Measurements from ENCODE around the gene RRP9.

Gene RRP9

DNA sequence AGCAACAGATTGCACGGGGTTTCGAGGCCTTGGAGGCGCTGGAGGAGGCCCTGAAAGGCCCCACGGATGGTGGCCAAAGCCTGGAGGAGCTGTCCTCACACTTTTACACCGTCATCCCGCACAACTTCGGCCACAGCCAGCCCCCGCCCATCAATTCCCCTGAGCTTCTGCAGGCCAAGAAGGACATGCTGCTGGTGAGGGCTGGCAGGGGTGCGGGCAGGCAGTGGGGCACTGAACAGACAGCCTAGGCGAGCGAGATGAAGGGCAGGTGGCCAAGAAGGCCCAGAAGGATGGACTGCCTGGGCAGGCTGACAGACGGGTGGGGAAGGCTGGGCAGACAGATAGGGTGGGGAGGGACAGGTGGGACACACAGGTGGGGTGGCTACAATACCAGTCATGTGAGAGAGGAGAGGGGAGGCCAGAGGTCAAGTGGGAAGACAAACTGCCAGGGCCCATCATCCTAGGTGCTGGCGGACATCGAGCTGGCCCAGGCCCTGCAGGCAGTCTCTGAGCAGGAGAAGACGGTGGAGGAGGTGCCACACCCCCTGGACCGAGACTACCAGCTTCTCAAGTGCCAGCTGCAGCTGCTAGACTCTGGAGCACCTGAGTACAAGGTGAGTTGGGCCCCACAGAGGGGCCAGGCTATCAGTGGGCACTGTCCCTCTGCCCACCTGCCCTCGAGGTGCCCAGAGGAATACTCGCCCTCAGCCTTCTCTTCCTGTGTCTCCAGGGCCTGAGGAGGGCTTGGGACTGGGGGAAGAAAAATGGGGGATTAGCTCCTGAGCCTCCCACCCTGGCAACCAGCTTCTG is 3.5 kb upstream of the RRP9 start:
- no peak for ATAC-seq
- TF ChIP-seq, protein P1, sequence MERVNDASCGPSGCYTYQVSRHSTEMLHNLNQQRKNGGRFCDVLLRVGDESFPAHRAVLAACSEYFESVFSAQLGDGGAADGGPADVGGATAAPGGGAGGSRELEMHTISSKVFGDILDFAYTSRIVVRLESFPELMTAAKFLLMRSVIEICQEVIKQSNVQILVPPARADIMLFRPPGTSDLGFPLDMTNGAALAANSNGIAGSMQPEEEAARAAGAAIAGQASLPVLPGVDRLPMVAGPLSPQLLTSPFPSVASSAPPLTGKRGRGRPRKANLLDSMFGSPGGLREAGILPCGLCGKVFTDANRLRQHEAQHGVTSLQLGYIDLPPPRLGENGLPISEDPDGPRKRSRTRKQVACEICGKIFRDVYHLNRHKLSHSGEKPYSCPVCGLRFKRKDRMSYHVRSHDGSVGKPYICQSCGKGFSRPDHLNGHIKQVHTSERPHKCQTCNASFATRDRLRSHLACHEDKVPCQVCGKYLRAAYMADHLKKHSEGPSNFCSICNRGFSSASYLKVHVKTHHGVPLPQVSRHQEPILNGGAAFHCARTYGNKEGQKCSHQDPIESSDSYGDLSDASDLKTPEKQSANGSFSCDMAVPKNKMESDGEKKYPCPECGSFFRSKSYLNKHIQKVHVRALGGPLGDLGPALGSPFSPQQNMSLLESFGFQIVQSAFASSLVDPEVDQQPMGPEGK (CRISPR knock-in tag; IDR thresholded peaks at IDR 0.05; ENCODE audit: borderline replicate concordance): no peak

DNA sequence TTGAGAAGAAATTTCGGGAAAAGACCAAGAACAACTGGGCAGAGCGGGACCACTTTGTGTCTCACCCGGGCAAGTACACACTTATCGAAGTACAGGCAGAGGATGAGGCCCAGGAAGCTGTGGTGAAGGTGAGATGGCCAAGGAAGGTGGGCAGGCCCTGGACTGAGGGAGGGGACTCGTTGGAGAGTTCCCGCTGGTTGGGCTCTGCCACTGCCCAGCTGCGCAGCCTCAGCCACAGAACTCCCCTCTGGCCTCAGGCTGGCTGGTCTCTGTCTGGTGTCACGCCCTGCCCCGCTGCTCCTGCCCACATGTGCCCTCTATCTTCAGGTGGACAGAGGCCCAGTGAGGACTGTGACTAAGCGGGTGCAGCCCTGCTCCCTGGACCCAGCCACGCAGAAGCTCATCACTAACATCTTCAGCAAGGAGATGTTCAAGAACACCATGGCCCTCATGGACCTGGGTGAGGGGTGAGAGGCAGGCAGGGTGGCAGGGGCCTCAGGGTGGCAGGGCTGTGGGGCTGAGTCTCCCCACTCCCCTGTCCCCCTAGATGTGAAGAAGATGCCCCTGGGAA is 2.8 kb upstream of the RRP9 start:
- TF ChIP-seq, protein P1 (CRISPR knock-in tag; IDR thresholded peaks at IDR 0.05; ENCODE audit: borderline replicate concordance): no peak
- TF ChIP-seq ZNF565 (CRISPR knock-in tag; conservative IDR thresholded peaks at IDR 0.05; ENCODE audit: low read depth) (no peak), PPARA (CRISPR knock-in tag; IDR thresholded peaks at IDR 0.05; ENCODE audit: borderline replicate concordance) (no peak), ZFP3 (CRISPR knock-in tag; IDR thresholded peaks at IDR 0.05) (no peak), RARB (CRISPR knock-in tag; IDR thresholded peaks at IDR 0.05) (no peak), ZNF70 (CRISPR knock-in tag; IDR thresholded peaks at IDR 0.05) (no peak), BACH2 (CRISPR knock-in tag; IDR thresholded peaks at IDR 0.05; ENCODE audit: borderline replicate concordance) (no peak)
- TF ChIP-seq, protein P2, sequence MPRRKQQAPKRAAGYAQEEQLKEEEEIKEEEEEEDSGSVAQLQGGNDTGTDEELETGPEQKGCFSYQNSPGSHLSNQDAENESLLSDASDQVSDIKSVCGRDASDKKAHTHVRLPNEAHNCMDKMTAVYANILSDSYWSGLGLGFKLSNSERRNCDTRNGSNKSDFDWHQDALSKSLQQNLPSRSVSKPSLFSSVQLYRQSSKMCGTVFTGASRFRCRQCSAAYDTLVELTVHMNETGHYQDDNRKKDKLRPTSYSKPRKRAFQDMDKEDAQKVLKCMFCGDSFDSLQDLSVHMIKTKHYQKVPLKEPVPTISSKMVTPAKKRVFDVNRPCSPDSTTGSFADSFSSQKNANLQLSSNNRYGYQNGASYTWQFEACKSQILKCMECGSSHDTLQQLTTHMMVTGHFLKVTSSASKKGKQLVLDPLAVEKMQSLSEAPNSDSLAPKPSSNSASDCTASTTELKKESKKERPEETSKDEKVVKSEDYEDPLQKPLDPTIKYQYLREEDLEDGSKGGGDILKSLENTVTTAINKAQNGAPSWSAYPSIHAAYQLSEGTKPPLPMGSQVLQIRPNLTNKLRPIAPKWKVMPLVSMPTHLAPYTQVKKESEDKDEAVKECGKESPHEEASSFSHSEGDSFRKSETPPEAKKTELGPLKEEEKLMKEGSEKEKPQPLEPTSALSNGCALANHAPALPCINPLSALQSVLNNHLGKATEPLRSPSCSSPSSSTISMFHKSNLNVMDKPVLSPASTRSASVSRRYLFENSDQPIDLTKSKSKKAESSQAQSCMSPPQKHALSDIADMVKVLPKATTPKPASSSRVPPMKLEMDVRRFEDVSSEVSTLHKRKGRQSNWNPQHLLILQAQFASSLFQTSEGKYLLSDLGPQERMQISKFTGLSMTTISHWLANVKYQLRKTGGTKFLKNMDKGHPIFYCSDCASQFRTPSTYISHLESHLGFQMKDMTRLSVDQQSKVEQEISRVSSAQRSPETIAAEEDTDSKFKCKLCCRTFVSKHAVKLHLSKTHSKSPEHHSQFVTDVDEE (CRISPR knock-in tag; IDR thresholded peaks at IDR 0.05): no peak
- TF ChIP-seq, protein P3, sequence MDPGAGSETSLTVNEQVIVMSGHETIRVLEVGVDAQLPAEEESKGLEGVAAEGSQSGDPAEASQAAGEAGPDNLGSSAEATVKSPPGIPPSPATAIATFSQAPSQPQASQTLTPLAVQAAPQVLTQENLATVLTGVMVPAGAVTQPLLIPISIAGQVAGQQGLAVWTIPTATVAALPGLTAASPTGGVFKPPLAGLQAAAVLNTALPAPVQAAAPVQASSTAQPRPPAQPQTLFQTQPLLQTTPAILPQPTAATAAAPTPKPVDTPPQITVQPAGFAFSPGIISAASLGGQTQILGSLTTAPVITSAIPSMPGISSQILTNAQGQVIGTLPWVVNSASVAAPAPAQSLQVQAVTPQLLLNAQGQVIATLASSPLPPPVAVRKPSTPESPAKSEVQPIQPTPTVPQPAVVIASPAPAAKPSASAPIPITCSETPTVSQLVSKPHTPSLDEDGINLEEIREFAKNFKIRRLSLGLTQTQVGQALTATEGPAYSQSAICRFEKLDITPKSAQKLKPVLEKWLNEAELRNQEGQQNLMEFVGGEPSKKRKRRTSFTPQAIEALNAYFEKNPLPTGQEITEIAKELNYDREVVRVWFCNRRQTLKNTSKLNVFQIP (CRISPR knock-in tag; IDR thresholded peaks at IDR 0.05; ENCODE audit: borderline replicate concordance, low read depth): no peak
- ATAC-seq: no peak

DNA sequence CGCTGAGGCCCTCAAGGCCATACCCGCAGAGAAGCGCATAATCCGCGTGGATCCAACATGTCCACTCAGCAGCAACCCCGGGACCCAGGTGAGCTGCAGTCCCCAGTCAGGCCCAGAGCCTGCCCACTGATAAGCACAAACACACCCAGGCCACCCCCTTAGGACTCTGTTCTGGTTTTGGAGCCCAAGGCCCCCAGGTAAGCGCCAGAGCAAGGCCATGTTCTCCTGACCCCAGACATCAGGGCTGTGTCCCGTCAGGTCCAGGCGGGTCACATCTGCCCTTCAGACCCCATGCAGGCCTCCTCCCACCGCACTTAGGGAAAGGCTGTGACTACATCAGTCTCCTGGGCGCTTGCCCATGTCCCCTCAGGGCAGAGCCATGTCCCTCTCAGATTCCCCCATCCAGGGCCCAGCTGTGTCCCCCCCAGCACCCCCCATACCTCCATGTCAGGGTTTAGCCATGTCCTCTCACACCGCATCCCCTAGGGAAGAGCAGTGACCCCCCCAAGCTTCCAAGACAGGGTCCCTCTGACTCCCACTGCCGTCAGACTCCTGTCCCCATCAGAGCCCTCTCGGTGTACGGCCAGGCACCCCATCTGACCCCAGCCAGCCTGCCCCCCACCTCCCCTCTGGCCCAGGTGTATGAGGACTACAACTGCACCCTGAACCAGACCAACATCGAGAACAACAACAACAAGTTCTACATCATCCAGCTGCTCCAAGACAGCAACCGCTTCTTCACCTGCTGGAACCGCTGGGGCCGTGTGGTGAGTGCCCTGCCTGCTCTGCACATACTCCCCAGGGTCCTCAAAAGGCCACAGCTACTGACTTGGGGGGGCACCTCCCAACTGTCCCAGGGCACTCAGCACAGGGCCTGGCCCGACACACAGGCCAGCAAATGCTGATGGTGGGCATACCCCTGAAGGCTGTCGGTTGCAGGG is 2.0 kb upstream of the RRP9 start:
- TF ChIP-seq CSDC2 (CRISPR knock-in tag; IDR thresholded peaks at IDR 0.05) (no peak), GLIS3 (CRISPR knock-in tag; IDR thresholded peaks at IDR 0.05) (no peak), BACH2 (CRISPR knock-in tag; IDR thresholded peaks at IDR 0.05; ENCODE audit: borderline replicate concordance) (no peak), ZNF70 (CRISPR knock-in tag; IDR thresholded peaks at IDR 0.05) (no peak), ZFP3 (CRISPR knock-in tag; IDR thresholded peaks at IDR 0.05) (no peak), ARNTL (CRISPR knock-in tag; IDR thresholded peaks at IDR 0.05; ENCODE audit: borderline replicate concordance, low read depth) (no peak), TCF4 (CRISPR knock-in tag; IDR thresholded peaks at IDR 0.05; ENCODE audit: borderline replicate concordance) (no peak), RARB (CRISPR knock-in tag; IDR thresholded peaks at IDR 0.05) (no peak), ZNF565 (CRISPR knock-in tag; conservative IDR thresholded peaks at IDR 0.05; ENCODE audit: low read depth) (no peak), ZFP30 (CRISPR knock-in tag; IDR thresholded peaks at IDR 0.05) (no peak), ISL1 (CRISPR knock-in tag; IDR thresholded peaks at IDR 0.05) (no peak), ZNF8 (CRISPR knock-in tag; IDR thresholded peaks at IDR 0.05) (no peak)
- TF ChIP-seq, protein P4, sequence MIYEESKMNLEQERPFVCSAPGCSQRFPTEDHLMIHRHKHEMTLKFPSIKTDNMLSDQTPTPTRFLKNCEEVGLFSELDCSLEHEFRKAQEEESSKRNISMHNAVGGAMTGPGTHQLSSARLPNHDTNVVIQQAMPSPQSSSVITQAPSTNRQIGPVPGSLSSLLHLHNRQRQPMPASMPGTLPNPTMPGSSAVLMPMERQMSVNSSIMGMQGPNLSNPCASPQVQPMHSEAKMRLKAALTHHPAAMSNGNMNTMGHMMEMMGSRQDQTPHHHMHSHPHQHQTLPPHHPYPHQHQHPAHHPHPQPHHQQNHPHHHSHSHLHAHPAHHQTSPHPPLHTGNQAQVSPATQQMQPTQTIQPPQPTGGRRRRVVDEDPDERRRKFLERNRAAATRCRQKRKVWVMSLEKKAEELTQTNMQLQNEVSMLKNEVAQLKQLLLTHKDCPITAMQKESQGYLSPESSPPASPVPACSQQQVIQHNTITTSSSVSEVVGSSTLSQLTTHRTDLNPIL (CRISPR knock-in tag; IDR thresholded peaks at IDR 0.05; ENCODE audit: low read depth): no peak
- TF ChIP-seq, protein P3 (CRISPR knock-in tag; IDR thresholded peaks at IDR 0.05; ENCODE audit: borderline replicate concordance, low read depth): no peak
- TF ChIP-seq, protein P5, sequence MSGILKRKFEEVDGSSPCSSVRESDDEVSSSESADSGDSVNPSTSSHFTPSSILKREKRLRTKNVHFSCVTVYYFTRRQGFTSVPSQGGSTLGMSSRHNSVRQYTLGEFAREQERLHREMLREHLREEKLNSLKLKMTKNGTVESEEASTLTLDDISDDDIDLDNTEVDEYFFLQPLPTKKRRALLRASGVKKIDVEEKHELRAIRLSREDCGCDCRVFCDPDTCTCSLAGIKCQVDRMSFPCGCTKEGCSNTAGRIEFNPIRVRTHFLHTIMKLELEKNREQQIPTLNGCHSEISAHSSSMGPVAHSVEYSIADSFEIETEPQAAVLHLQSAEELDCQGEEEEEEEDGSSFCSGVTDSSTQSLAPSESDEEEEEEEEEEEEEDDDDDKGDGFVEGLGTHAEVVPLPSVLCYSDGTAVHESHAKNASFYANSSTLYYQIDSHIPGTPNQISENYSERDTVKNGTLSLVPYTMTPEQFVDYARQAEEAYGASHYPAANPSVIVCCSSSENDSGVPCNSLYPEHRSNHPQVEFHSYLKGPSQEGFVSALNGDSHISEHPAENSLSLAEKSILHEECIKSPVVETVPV (CRISPR knock-in tag; IDR thresholded peaks at IDR 0.05): no peak
- TF ChIP-seq, protein P1 (CRISPR knock-in tag; IDR thresholded peaks at IDR 0.05; ENCODE audit: borderline replicate concordance): no peak
- ATAC-seq: no peak
